Upper lobe of left lung (tissue), 6 donors: ENCODE measurements around the gene PDE8A. TPM values are rescaled to one million over a fixed set of nuclear protein-coding genes. Genes with fewer than 3 reads are reported as not detected.

Source experiments
- ATAC-seq, 2 donors: fragments of 200-7000 bp; cut with Tn5 transposase; one replicate each; pipeline ENCODE4 v1.9.1; 2022; ENCODE audit warnings: mild to moderate bottlenecking in 2 of 2, moderate library complexity in 2 of 2; ENCODE audit not compliant: low FRiP score in 2 of 2
- DNase-seq, 2 donors: peaks; one replicate each; pipeline ENCODE4 v3.0.0-alpha.2; 2019 to 2020
- H3K27ac ChIP-seq, 4 donors: fragments of 200-600 bp; sonication (generic); one replicate each; pipeline ENCODE4 v1.5.1; 2016 to 2019
- H3K27me3 ChIP-seq, 4 donors: fragments of 200-600 bp; sonication (generic); one replicate each; pipeline ENCODE4 v1.5.1; 2017 to 2019
- H3K36me3 ChIP-seq, 4 donors: fragments of 200-600 bp; sonication (generic); one replicate each; pipeline ENCODE4 v1.5.1; 2016 to 2019
- H3K4me1 ChIP-seq, 4 donors: fragments of 200-600 bp; sonication (generic); one replicate each; pipeline ENCODE4 v1.5.1; 2018 to 2019
- H3K4me3 ChIP-seq, 4 donors: fragments of 200-600 bp; sonication (generic); one replicate each; pipeline ENCODE4 v1.5.1; 2017 to 2019; ENCODE audit warnings: mild to moderate bottlenecking in 2 of 4, moderate library complexity in 1 of 4
- H3K9me3 ChIP-seq, 4 donors: fragments of 200-600 bp; sonication (generic); one replicate each; pipeline ENCODE4 v1.5.1; 2018 to 2019
- EP300 ChIP-seq, 4 donors: sonication (generic); formaldehyde crosslinking; IDR thresholded peaks; one replicate each; pipeline ENCODE4 v1.5.1; 2017; ENCODE audit warnings: antibody characterized with exemption in 4 of 4, control low read depth in 2 of 4
- POLR2A ChIP-seq, 4 donors: fragments of 450-650 bp; IDR thresholded peaks; one replicate each; pipeline ENCODE4 v1.5.1; 2016 to 2017; ENCODE audit warnings: antibody characterized with exemption in 4 of 4, mild to moderate bottlenecking in 2 of 4
- POLR2AphosphoS5 ChIP-seq, 2 donors: sonication (generic); formaldehyde crosslinking; IDR thresholded peaks; one replicate each; pipeline ENCODE4 v1.5.1; 2017; ENCODE audit warnings: antibody characterized with exemption in 2 of 2
- WGBS, 2 donors: methylation state at CpG; one replicate each; pipeline ENCODE4 v1.1.5; 2017 to 2018; 5-methylcytosine and 5-hydroxymethylcytosine counted together
- total RNA-seq, 6 donors: library from RNA; depleted of rRNA in 4 of 6; stranded (reverse); fragments of >200 nt in 4 of 6; gene quantifications; one replicate each; pipeline versions ENCODE4 v1.1.0 to v1.2.1, GENCODE V29; 2016 to 2021
- TF ChIP-seq, protein P1 (sequence below), 6 experiments: fragments of 450-650 bp in 4 of 6; fragments of 200-600 bp in 2 of 6; sonication (generic) in 2 of 6; IDR thresholded peaks; one replicate each; pipeline ENCODE4 v1.5.1; 2016 to 2019; ENCODE audit warnings: antibody characterized with exemption in 6 of 6
- donor health status: DM: no; HTN: no; CAD: no; lungs with moderate emphysema.
- donor health status: DM: no; HTN: yes; CAD: no; lungs with severe emphysema.

PDE8A gene
- total RNA-seq, 6 donors from 2014 or later = 36.5 to 66.0 (median 48.4) TPM

- WGBS, 2 donors = 77 to 78% methylated on average over 3 of the region's 3 CpGs
- peak in 1 of 2 donors; percentile 58 for ATAC-seq
- H3K4me1 ChIP-seq = peaks cover 21 to 56% (median 38%) of the 10 kb centered on the region in 4 donors
- no peak for DNase-seq
- H3K9me3 ChIP-seq = no peaks in the 10 kb centered on the region
- TF ChIP-seq EP300 (IDR thresholded peaks at IDR 0.05) = no peak
- TF ChIP-seq POLR2A (IDR thresholded peaks at IDR 0.05) = no peak
- no peak for TF ChIP-seq POLR2AphosphoS5 (IDR thresholded peaks at IDR 0.05)
- TF ChIP-seq, protein P1, sequence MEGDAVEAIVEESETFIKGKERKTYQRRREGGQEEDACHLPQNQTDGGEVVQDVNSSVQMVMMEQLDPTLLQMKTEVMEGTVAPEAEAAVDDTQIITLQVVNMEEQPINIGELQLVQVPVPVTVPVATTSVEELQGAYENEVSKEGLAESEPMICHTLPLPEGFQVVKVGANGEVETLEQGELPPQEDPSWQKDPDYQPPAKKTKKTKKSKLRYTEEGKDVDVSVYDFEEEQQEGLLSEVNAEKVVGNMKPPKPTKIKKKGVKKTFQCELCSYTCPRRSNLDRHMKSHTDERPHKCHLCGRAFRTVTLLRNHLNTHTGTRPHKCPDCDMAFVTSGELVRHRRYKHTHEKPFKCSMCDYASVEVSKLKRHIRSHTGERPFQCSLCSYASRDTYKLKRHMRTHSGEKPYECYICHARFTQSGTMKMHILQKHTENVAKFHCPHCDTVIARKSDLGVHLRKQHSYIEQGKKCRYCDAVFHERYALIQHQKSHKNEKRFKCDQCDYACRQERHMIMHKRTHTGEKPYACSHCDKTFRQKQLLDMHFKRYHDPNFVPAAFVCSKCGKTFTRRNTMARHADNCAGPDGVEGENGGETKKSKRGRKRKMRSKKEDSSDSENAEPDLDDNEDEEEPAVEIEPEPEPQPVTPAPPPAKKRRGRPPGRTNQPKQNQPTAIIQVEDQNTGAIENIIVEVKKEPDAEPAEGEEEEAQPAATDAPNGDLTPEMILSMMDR (IDR thresholded peaks at IDR 0.05) = no peak
- no peak overlapping the region for H3K4me3 ChIP-seq
- H3K36me3 ChIP-seq = no peaks in the 10 kb centered on the region
- no peaks in the 10 kb centered on the region for H3K27me3 ChIP-seq
- H3K27ac ChIP-seq = peak overlapping the region in 2 of 4 donors; percentile 25 to 38
These were observed 22.9 kb downstream of the PDE8A start for GRCh38 chr15:85004550-85004949.

DNA sequence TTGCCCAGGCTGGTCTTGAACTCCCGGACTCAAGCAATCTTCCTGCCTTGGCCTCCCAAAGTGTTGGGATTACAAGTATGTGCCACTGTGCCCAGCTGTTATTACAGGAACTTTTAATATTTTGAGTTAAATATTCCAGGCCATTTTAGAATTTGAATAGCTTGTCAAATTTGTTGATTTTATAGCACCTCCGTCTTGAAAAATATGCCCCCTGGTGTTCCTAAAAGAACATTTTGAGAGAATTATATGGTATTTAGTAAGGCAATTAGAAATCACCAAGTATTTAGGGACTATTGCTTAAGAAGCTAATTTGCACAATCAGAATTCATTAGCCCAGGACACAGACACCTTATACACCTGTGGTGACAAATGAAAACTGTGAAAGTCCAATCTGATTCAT lies 23.7 kb downstream of the PDE8A start:
- DNase-seq (no peak), ATAC-seq (no peak)
- 79 to 83% methylated on average over 2 of the region's 2 CpGs for WGBS, 2 donors
- Histone ChIP-seq H3K36me3 (no peaks in the 10 kb centered on the region), H3K4me1 (peaks cover 25 to 56% (median 42%) of the 10 kb centered on the region in 4 donors), H3K27me3 (no peaks in the 10 kb centered on the region), H3K9me3 (no peaks in the 10 kb centered on the region), H3K27ac (peak overlapping the region in 1 of 4 donors; percentile 27), H3K4me3 (no peak overlapping the region)
- TF ChIP-seq, protein P1 (IDR thresholded peaks at IDR 0.05) = no peak
- TF ChIP-seq POLR2A (IDR thresholded peaks at IDR 0.05) = no peak
- TF ChIP-seq POLR2AphosphoS5 (IDR thresholded peaks at IDR 0.05) = no peak
- no peak for TF ChIP-seq EP300 (IDR thresholded peaks at IDR 0.05)

- 56 to 76% methylated on average over 5 of the region's 5 CpGs for WGBS, 2 donors
- no peak overlapping the region for H3K4me3 ChIP-seq
- no peaks in the 10 kb centered on the region for H3K9me3 ChIP-seq
- H3K36me3 ChIP-seq = no peaks in the 10 kb centered on the region
- H3K4me1 ChIP-seq = peaks cover 29 to 56% (median 42%) of the 10 kb centered on the region in 4 donors
- ATAC-seq (no peak), DNase-seq (no peak)
- TF ChIP-seq EP300 (IDR thresholded peaks at IDR 0.05) (peak in 1 of 4 donors; percentile 76), POLR2A (IDR thresholded peaks at IDR 0.05) (no peak)
- TF ChIP-seq, protein P1 (IDR thresholded peaks at IDR 0.05) = no peak
- H3K27ac ChIP-seq = peak overlapping the region in 1 of 4 donors; percentile 27
- no peaks in the 10 kb centered on the region for H3K27me3 ChIP-seq
These were observed 24.1 kb downstream of the PDE8A start for GRCh38 chr15:85005746-85006145.

DNA sequence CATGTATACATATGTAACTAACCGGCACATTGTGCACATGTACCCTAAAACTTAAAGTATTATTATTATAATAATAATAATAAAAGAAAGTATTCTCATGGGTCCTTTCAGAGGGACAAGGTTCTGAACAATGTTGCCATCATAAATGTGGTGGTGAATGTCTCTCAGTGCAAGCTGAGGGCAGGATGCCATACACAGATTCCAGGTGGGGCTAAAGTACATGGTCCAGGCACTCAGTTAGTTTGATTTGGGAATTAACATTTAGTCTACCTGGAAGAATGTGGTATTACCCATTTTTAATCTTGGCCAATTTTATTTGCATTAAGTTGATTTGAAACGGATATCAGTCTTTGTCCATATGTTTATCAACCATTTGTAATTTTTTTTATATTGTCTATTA lies 24.5 kb downstream of the PDE8A start:
- no peaks in the 10 kb centered on the region for H3K9me3 ChIP-seq
- no peaks in the 10 kb centered on the region for H3K27me3 ChIP-seq
- WGBS, 2 donors = 85 to 88% methylated on average over 2 of the region's 2 CpGs
- H3K4me3 ChIP-seq = no peak overlapping the region
- ATAC-seq (no peak), DNase-seq (no peak)
- peaks cover 34 to 58% (median 45%) of the 10 kb centered on the region in 4 donors for H3K4me1 ChIP-seq
- H3K36me3 ChIP-seq = no peaks in the 10 kb centered on the region
- no peak for TF ChIP-seq POLR2A (IDR thresholded peaks at IDR 0.05)
- TF ChIP-seq POLR2AphosphoS5 (IDR thresholded peaks at IDR 0.05) = no peak
- TF ChIP-seq EP300 (IDR thresholded peaks at IDR 0.05) = no peak
- TF ChIP-seq, protein P1 (IDR thresholded peaks at IDR 0.05) = no peak
- no peak overlapping the region for H3K27ac ChIP-seq

DNA sequence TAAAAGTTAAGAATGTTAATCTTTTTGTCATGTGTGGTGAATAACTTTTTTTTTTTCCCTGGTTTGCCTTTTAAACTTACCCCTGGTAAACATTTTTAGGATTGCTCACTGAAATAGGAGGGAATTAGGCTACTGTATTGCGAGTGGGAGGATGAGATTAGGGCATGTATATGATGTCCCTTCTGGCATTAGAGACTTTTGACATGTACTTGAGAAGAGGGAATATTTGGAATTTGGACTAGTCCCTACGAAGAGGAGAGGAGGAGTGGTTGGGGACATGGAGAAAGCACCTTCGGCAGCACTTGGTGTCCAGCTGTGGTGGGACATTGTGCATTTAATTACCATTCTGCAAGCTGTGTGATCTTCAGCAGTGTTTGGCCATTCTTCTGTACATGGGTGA lies 25.0 kb downstream of the PDE8A start:
- WGBS, 2 donors = 88 to 96% methylated on average over 3 of the region's 3 CpGs
- Histone ChIP-seq H3K4me3 (no peak overlapping the region), H3K4me1 (peaks cover 35 to 60% (median 47%) of the 10 kb centered on the region in 4 donors), H3K27ac (no peak overlapping the region), H3K27me3 (no peaks in the 10 kb centered on the region), H3K9me3 (no peaks in the 10 kb centered on the region), H3K36me3 (no peaks in the 10 kb centered on the region)
- no peak for ATAC-seq
- no peak for DNase-seq
- TF ChIP-seq EP300 (IDR thresholded peaks at IDR 0.05) (no peak), POLR2AphosphoS5 (IDR thresholded peaks at IDR 0.05) (no peak), POLR2A (IDR thresholded peaks at IDR 0.05) (no peak)
- TF ChIP-seq, protein P1 (IDR thresholded peaks at IDR 0.05) = no peak
